Fibroblast of pulmonary artery (primary cell): Measurements from ENCODE around the gene IGIP.

Source experiments
- DNase-seq: peaks from one replicate; pipeline ENCODE4 v3.0.0-alpha.2; 2010; ENCODE audit warnings: low read depth
- H3K4me3 ChIP-seq: replicated peaks from 2 replicates; pipeline ENCODE4 v1.5.1; 2011; ENCODE audit warnings: low read depth, mild to moderate bottlenecking, control low read depth, low read length, moderate library complexity
- CTCF ChIP-seq: IDR thresholded peaks from 2 replicates; pipeline ENCODE4 v1.5.1; 2011; ENCODE audit warnings: mild to moderate bottlenecking, control low read depth, low read length, inconsistent platforms; ENCODE audit errors: missing control alignments

The IGIP gene

DNA sequence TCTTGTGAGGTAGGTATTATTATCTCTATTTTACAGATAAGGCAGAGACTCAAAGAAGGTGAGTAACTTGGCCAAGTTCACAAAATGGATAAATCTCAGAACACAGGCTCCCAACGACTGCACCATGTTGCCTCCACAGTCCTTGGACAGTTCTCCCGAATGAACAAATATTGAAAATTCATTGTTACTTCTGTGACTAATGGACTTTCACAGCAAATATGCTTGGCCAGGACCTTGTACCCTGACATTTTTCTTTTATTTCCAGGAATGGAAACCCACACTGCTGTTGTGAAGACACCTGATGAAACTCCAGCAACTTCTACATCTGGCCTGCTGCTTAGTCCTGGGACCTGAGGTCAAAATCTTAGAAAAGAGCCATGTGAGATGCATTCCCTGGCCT is 46.7 kb downstream of the IGIP start:
- no peak for TF ChIP-seq CTCF
- DNase-seq, result no peak
- H3K4me3 ChIP-seq, result no peak overlapping the region

DNA sequence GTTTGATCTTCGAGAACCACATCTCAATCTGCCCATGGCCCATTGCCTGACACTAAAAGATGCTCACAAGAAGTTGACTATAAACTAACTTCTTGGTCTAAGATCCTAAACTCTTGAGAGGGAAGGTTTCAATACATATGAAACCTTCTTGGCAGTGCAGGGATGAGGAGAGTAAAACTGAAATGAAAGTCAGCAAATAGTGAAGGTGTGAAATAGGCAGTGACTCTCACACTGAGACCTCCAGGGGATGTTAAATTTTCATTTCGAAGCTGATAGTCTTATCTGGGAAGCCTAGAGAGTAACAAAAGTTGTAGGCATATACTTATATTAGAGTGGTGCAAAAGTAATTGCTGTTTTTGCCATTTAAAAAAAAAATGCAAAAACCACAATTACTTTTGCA is 48.3 kb downstream of the IGIP start:
- DNase-seq, result no peak
- no peak for TF ChIP-seq CTCF
- no peak overlapping the region for H3K4me3 ChIP-seq

DNA sequence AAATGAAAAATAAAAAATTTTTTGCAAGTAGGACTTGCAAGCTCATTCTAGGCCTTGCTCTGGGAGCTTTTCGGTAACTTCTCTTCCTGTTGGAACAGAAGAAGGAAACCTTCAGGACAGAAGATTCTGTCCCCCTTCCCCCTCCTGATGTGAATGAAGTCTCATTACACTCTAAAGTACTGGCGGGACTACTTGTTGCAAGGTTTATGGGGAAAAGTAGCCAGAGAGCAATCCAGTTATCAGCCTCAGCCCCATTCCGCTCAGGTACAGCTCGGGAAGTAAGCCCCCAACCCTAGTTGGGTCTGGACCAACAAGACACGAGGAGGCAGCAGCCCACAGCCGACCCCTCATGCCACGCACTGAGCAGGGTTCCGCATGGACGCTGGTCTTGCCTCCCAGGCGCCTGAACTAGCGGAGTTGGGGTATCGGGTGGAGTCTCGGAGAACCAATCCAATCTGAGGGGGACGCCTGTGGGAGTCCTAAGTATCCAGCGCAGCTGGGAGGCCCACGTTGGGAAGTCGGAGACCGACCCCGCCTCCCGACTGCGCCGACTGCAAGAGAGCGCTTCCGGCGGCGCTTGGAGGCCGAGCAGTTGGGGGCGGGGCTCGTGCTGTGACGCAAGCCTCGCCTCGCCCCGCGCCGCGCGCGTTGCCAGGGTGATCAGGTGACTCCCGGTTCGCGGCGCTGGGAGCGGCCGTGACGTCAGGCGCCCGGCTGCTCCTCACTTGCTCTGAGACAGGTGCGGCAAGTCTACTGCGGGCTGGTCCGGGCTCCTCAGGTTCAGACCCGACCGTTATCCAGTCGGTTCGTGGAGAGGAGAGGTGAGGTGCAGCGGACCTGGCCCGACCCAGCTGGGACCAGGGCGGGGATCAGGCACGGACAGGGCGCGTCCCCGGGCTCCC is 49.0 kb downstream of the IGIP start, which contains the start of gene CYSTM1:
CYSTM1 (plus strand) TSS at position 724 of the 902 bp plus-strand sequence. CDS start 19,278 bp downstream, outside the sequence.
- TF ChIP-seq CTCF, result no peak
- H3K4me3 ChIP-seq, result peak within 1 kb of the TSS; percentile 87
- DNase-seq, result peak; percentile 96

DNA sequence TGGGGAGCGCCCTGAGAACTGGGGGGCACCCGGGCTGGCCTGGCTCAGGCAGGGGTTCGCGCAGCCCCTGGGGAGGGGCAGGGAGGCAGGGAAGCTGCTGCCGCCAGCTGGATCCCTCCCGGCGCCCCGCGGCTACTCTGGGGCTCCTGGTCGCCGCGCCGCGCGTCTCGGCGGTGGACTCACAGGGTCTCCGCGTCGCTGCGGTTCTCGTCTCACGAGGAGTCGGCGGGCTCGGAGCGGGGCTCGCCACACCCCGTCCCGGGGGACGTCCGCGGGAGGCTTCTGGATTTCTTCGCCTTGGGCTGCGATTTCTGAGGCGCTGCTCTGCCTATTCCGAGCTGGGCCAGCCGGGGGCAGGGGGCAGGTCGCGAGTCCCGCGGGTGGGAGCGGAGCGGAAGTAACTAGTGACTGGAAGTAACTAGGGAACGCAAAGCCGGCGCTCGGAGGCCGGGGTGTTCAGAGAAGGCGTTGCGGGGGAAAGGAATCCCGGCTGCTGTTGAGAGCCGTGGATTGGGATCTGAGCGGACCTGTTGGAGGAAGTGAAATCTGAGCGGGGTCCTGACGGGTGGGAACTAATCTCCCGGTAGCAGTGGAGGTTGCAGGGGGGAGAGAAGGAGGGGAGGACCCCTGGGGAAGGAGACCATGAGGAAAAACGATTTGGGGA is 49.8 kb downstream of the IGIP start:
- H3K4me3 ChIP-seq, result peak overlapping the region; percentile 87
- TF ChIP-seq CTCF, result peak; percentile 15
- DNase-seq, result peak; percentile 66

DNA sequence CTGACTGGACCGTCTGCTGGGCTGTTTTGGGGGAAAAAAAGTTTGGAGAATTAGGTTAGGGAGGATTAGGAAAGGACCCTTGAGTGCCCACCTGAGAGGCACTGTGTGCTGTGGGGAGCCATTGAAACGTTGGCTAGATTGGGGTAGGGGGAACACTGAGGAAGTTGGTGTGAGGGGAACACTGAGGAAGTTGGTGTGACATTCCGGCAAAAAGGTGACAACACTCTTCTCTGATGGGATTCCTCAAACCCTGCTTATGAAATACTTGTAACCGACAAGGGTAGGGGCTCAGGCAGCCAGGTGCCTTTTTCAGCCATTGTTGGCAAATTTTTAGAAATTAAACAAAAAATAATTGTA is 50.3 kb downstream of the IGIP start:
- DNase-seq, result no peak
- H3K4me3 ChIP-seq, result peak overlapping the region; percentile 87
- no peak for TF ChIP-seq CTCF

DNA sequence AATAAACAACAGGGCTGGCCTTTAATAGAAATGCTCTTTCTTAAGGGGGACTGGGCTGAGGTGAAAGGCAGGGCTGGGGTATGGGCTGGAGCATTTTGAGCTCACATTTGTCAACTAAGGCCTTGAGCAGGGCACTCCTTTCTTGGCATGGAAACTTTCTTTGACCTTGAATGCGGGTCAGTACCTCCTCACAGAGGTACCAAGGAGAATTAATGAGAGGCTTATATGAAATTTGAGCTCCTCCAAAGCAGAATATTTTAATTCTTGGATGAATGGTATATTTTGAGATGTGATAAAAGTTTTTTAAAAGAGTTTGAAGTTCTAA is 52.3 kb downstream of the IGIP start:
- no peak overlapping the region for H3K4me3 ChIP-seq
- no peak for TF ChIP-seq CTCF
- DNase-seq, result no peak
